GDM1 (cell line): ENCODE measurements around the gene TAB2.
A peak's percentile ranks its signal among the peaks of the same experiment; 100 is the strongest.
"Not testable (repeated sequence)": the region's sequence is repeated elsewhere in the genome, so short reads cannot be mapped to it uniquely, and the experiment has no call there.

ENCODE experiments used
- DNase-seq: peaks from one replicate; lab custom pipeline; 2025; lab: John Stamatoyannopoulos, UW

The TAB2 gene

GRCh38 chr6:149313070-149313469, 4.4 kb upstream of the TAB2 start:
- DNase-seq = no peak

DNA sequence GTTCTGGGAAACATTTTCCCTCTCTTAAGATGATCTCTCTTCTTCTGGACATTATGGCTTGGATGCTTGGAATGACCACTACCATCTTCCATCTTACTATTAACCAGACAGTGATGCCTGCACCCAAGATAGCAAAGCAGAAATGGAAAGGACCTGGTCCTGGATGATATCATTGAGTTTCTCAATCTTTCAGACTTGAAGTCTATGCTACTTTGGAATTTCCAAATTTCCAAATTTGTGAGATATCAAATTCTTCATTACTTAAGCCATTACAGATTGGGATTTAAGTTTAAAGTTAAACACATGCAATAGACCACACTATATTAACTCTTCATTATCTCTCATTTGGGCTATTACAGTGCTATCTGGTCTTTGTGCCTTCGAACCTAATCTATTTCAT, 3.7 kb upstream of the TAB2 start:
- no peak for DNase-seq

GRCh38 chr6:149314325-149314905, 3.1 kb upstream of the TAB2 start:
- no peak for DNase-seq

GRCh38 chr6:149316108-149316727, 1.3 kb upstream of the TAB2 start:
- no peak for DNase-seq

DNA sequence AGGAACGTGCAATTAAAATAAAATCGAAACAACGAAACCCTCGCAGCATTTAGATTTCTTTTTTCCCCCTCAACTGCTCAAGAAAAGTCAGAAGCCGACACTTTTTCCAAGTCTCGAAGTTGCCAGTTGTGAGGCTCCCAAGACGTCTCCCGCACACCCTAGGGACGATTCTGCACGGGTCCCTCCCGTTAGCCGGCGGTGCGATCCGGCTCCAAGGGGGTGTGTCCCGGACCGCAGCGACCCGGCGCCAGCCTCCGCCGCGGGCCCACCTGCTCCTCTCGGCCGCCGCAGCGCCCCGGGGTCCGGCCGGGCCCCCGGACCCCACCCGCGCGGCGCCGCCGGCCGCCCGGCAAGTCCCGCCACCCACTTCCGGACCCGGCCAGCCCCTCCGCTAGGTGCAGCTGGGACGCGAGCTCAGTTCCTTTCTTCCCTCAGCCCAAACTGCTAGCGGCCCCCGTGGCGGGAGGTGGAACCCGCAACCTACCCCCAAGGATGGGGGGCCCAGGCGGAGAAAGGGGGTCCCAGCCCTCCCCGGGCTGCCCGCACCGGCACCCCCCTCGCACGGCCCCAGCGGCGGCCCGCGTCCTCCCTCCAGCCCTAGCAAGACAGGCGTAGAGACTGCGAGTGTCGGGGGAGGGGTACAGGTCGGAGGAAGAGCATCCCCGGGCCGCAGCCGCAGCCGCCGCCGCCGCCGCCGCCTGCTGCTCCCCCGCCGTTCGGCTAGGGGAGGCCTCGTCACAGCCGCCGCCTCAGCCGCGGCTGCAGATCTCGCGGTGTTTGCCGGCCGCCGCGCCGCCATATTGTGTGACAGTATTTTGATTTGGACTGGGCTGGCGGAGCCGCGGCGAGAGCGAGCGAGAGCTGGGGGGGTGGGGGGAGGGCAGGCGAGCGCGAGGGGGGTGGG, 520 bp upstream of the TAB2 start:
- DNase-seq = peak; percentile 93

DNA sequence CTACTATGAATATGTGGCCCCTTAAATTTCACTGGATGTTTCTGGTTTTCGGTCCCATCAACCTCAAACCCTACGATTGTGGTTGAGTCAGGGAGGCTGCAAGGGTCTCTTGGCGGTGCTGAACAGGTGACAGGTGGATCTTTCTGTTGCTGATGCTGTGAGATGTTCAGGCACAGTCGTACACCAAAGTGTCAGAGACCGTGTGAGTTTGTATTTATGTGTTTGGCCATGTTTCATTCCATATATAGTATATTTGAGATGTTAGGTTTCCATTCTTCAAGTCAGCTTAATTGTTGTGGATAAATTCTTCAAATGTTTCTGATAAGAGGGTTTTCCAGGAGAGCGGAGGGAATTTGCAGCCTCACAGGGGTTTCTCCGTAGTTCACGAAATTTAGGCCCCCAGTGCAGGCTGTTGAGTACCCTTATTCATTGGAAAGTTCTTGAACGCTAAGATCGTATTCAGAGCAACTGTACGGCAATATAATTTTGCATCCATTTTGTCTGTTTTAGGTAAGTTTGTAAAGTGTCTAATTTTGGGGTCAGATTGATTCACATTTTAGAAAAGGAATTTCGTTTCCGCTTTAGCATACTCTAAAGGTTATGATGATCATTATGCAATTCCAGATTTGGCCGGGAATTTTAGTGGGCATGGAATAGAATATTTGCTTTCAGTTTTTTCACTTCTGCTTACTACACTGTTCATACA, 1.2 kb downstream of the TAB2 start:
- DNase-seq = no peak

GRCh38 chr6:149319422-149319821, 1.9 kb downstream of the TAB2 start:
- no peak for DNase-seq

DNA sequence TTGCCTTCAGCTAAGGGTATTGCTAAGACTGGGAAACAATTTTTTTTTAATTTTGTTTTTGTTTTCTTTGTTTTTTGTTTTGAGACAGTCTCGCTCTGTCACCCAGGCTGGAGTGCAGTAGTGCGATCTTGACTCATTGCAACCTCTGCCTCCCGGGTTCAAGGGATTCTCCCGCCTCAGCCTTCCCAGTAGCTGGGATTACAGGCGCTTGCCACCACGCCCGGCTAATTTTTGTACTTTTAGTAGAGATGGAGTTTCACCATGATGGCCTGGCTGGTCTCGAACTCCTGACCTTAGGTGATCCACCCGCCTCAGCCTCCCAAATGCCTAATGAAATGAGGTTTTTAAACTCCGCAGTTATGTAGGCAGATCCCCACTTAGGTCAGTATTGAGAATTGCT, 2.5 kb downstream of the TAB2 start:
- not testable (repeated sequence) for DNase-seq

- no peak for DNase-seq
Measured at GRCh38 chr6:149320796-149321195, 3.3 kb downstream of the TAB2 start.

GRCh38 chr6:149323353-149323752, 5.8 kb downstream of the TAB2 start:
- DNase-seq = no peak

DNA sequence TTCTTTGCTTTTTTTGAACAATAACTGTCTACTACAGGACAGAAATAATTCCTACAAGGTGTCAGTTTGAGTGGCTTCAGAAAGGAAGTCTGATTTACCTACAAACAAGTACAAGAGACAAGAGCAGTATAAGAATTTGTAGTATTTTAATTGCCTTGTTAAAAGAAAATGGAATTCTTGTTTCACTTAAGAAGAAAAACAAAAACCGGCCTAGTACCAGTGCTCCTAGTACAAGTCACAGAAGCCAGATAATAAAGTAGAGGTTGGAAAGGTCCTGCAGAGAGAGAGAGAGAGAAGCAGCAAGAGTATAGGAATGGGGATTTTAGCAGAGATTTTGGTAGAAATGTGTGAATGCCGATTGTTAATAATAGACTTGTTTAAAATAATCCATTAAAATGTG, 6.4 kb downstream of the TAB2 start:
- no peak for DNase-seq

- DNase-seq = no peak
Measured at GRCh38 chr6:149324428-149324827, 6.9 kb downstream of the TAB2 start.

- DNase-seq = no peak
Measured at GRCh38 chr6:149325648-149326236, 8.2 kb downstream of the TAB2 start.

GRCh38 chr6:149327638-149328037, 10.1 kb downstream of the TAB2 start:
- no peak for DNase-seq

- DNase-seq = no peak
Measured at GRCh38 chr6:149328083-149328482, 10.6 kb downstream of the TAB2 start.

DNA sequence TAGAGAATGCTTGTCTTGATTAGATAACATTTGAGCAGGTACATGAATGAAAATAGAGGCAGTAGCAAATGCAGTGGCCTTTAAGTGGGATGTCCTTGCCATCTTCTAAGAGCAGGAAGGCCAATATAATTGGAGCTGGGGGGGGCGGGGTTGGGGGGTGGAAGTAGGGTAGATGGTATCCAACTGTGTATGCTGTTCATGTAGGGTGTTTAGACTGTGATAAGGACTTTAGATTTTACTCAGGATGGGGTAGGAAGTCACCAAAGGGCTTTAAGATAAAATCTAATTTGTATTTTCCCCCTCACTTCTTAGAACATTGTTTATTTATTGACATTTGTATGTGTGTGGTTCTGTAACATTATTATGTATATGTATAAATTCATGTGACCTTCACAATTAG, 12.0 kb downstream of the TAB2 start:
- DNase-seq = no peak

DNA sequence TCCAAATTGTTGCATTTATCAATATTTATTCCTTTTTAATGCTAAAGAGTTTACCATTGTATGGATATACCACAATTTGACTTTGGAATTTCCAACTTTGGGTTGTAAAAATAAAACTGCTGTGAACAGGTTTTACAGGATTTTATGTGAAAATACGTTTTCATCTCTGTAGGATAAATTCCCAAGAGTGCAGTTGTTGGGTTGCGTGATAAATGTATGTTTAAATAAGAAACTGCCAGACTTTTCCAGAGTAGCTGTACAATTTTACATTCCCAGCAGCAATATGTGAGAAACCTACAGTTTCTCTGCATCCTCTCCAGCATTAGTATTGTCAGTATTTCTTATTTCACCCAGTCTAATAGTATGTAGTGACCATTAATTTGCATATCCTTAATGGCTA, 12.6 kb downstream of the TAB2 start:
- DNase-seq = no peak

- no peak for DNase-seq
Measured at GRCh38 chr6:149331043-149331807, 13.7 kb downstream of the TAB2 start.

DNA sequence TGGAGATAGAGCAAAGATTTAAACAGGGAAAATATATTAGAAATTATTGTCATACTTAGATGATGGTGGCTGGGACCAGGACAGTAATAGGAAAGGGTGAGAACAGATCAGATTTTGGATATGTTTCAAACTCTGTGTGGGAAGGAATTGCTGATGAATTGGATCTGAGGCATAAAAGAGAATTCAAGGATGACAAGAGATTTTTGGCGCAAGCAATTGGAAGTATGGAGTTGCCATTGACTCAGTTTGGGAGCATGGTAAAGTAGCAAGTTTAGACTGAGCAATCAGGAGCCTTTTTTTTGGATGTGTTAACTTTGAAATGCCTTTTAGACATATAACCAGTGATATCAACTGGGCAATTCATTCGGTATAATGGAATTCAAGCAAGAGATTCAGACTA, 14.4 kb downstream of the TAB2 start:
- DNase-seq = no peak

DNA sequence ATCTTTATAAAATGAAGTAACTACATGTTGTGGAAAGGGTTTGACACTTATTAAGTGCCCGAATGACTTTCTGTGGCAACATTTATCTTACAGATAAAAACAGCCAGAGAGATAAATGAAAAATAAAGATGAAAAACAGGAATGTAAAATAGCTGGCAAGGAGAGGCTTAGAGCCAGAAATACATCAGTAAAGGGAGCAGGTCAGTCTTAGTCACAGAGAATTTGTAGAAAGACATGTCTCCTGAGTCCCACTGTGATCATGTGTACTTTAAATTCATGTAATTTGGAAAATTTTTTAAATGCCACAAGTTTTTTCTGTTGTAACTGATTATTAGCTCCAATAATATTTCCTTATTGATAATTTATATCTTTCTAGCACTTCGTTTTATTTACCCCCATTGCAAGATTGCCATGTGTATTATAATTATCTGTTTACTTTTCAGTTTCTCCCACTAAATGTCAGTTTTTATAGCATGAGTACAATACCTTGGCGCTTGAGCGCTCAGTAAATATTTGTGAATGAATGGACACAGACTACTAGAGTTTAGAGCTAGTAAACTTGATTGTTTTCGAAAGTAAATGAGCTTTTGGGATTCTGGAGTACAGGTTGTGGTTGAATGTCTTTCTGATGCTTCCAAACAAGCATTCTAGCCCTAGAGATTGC, 15.2 kb downstream of the TAB2 start:
- no peak for DNase-seq

- DNase-seq = no peak
Measured at GRCh38 chr6:149333266-149333620, 15.7 kb downstream of the TAB2 start.
